Coronary artery (tissue), 2 donors: ENCODE measurements around the gene CTDP1.

Experiments used
- DNase-seq: peaks from one replicate; pipeline ENCODE4 v3.0.0-alpha.2; 2017; ENCODE audit warnings: low spot score
- H3K27ac ChIP-seq, 2 donors: fragments of 200-600 bp; sonication (generic); one replicate each; pipeline ENCODE4 v1.5.1; 2016 to 2019
- H3K4me3 ChIP-seq: fragments of 200-600 bp; sonication (generic); 2 replicates; pipeline ENCODE4 v1.5.1; 2016; ENCODE audit warnings: mild to moderate bottlenecking, moderate library complexity
- TF ChIP-seq, protein P1 (sequence below): fragments of 200-600 bp; sonication (generic); IDR thresholded peaks from one replicate; pipeline ENCODE4 v1.5.1; 2019; ENCODE audit warnings: antibody characterized with exemption

The CTDP1 gene

DNA sequence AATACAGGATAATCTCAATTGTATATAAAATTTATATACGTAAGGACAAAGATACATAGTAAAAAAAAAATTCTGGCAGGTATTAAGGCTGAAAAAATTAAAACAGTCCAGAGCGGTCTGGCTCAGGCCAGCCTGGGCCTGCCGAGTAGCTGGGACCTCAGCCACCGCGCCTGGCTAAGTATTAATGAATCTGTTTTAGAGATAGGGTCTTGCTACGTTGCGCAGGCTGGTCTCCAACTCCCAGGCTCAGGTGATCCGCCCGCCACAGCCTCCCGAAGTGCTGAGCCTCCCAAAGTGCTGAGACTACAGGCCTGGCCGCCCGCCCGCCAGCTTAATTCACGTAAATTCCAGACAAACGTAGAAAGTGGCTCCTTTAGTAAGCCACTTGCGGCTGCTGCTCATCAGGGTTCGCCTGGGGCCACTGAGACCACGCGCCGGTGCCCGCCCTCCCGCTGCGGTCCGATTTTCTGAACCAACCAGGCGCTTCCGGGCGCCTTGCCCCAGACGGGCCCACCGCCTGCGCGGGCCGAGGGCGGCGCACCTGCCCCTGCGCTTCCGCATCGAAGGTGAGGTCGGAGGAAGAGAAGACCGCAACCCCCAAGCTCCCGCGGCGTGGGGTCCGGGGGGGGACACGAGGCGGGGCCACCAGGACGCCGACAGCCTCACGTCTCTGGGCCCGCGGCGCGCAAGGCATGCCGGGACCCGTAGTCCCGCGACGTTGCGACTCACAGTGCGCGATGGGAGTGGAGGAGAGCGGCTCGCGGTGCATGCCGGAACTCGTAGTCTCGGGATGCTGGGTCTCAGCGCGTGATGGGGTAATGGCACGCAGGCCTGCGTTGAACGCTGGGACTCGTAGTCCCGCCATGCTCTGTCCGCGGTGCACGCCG lies 695 bp upstream of the CTDP1 start:
- TF ChIP-seq, protein P1, sequence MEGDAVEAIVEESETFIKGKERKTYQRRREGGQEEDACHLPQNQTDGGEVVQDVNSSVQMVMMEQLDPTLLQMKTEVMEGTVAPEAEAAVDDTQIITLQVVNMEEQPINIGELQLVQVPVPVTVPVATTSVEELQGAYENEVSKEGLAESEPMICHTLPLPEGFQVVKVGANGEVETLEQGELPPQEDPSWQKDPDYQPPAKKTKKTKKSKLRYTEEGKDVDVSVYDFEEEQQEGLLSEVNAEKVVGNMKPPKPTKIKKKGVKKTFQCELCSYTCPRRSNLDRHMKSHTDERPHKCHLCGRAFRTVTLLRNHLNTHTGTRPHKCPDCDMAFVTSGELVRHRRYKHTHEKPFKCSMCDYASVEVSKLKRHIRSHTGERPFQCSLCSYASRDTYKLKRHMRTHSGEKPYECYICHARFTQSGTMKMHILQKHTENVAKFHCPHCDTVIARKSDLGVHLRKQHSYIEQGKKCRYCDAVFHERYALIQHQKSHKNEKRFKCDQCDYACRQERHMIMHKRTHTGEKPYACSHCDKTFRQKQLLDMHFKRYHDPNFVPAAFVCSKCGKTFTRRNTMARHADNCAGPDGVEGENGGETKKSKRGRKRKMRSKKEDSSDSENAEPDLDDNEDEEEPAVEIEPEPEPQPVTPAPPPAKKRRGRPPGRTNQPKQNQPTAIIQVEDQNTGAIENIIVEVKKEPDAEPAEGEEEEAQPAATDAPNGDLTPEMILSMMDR: no peak

DNA sequence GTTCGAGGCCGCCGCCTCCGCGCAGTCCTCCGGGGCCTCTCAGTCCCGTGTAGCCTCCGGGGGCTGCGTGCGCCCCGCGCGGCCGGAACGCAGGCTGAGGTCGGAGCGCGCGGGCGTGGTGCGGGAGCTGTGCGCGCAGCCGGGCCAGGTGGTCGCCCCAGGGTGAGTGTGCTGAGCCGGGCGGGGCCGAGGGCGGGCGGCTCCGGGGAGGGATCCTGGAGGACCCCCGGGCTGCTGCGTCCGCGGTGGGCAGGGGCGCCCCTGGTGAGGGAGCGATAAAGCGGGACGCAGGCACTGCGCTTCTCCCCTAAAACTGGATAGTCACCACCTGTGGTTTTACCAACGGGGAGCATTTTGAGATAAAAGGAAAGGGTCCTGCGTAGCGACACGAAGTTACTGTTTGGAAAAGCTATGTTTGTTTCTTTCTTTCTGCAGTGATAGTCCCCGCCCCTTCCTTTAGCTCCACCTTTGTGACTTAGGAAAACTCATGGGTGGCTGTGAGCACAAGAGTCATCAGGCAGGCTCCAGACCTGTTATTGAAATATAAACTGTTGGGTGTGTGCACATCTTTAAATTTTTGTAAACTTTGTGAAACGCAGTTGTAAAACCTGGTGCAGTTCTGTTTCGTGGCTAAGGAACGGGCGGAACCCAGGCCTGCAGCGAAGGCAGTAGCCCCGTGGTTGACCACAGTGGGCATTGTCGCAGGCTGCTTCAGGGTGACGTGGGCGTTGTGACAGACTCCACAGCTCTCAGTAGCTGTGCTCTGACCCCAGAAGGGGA lies 687 bp downstream of the CTDP1 start:
- Histone ChIP-seq H3K27ac (peak overlapping the region; percentile 96 to 100), H3K4me3 (peak overlapping the region; percentile 97)
- TF ChIP-seq, protein P1: no peak
- DNase-seq: no peak

More for the DNA sequence above, 695 bp upstream of the CTDP1 start:
- Histone ChIP-seq H3K4me3 (peak overlapping the region; percentile 97), H3K27ac (peak overlapping the region; percentile 96 to 100)
- DNase-seq: peak; percentile 99

DNA sequence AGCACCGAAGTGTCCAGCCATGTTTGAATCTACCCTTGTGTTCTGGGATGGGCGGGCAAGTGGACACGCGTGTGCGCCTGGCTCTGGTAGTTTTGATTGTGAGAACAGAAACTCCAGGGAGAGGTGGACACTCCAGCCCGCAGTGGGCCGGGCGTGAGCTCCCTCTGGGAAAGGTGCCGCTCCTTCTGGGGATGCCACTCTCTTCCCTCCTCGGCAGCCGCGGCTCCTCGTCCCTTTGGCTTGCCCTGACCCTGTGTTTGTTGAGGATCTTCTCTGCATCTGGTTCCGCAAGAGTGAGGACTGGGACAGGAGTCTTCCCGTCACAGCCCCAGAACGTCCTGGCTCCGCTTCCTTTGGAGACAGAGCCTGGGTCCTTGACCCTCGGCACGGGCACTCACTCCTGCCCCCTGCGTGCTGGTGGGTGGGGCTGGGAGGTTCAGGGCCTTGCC lies 1.3 kb downstream of the CTDP1 start:
- TF ChIP-seq, protein P1: no peak
- H3K27ac ChIP-seq: no peak overlapping the region

DNA sequence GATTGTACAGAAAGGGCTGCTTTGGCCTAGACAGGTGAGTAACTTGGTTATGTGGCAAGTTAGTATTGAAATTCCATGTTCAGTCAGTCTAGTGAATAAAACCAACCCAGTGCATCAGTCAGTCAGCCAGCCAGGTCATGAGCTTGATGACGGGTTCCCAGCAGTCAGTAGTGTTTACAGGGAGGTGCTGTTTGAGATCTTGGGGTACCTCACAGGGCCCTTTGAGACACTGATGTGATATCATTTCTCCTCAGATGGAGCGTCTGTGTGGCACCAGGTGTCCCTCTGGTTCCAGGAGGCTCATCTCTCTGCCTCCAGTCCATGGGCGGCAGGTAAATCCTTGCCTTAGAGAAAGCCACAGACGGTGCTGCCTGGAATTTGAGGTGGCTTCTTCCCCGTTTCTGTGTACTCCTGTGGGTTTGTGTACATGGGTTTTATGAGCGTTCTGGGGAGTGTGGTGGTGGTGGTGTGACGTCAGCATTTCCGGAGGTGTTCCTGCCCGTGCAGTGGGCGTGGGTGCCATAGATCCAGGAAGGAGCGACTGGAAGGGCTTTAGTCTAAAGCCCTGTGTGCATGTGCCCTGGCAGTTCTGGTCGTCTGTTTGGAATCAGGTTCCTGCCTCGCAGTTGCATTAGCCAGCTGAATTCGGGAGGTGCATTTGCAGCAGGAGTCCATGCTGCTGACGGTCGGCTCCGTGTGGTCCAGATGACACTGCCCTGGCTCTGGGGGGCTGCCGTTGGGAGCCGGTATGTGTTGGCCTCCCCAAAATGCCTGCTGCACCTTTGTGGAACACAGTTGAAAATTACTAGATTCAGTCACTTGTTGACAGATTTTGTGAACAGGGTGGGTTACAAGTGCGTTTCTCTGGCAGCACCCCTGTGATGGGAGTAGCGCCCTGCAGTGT lies 2.1 kb downstream of the CTDP1 start:
- Histone ChIP-seq H3K27ac (no peak overlapping the region), H3K4me3 (peak overlapping the region; percentile 97)
- no peak for DNase-seq

More for the DNA sequence above, 1.3 kb downstream of the CTDP1 start:
- no peak for DNase-seq
- H3K4me3 ChIP-seq: peak overlapping the region; percentile 97

DNA sequence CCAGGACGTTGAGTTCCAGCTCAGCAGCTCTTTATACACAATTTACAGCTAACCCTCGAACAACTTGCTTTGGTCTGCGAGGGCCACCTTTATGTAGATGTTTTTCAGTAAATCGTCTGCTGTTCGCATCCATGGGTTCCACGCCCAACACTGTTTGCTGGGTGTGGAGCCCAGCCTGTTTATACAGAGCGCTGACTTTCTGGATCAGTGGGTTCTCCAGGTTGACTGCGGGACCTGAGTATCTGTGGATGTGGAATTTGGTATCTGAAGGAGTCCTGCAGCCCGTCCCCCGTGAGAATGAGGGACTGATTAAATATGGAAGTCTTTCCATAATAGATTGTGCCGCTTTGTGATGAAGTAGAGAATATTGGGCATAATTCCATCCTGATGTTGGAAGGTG lies 2.9 kb downstream of the CTDP1 start:
- TF ChIP-seq, protein P1: no peak
- H3K27ac ChIP-seq: no peak overlapping the region
- no peak overlapping the region for H3K4me3 ChIP-seq
- DNase-seq: no peak

More for the DNA sequence above, 2.1 kb downstream of the CTDP1 start:
- TF ChIP-seq, protein P1: no peak

DNA sequence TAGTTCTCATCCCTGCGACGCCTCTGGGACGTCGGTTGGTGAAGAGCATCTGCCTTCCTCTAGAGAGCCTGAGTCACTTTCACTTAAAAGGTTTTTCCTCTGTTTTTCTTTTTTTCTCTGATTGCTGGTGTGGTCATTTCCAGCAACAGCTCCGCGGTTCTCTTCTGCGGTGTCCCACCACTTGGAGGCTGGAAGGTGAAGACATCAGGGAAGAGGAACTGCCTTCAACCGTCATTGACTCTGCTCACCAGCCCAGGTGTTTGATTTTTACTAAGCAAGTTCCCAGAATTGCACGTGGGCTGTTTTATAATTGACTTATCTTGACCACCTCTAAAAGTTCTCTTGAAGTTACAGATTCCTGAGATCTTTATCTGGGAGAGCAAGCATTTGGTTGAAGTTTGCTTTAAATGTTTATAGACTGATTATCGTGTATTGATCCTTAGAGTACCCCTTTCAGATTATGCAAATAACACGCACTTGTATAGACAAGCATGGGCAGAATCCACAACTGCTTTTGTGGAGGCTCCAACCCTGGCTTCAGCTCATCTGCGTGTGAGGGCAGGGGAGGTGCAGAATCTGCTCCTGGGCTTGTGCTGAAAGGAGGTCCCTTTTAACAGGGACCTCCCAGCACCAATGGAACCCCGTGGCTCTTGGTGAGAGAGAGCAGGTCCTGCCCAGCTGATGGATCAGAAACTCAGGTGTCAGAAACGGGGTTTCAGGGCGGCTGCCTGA lies 3.5 kb downstream of the CTDP1 start:
- TF ChIP-seq, protein P1: no peak
- DNase-seq: no peak
- H3K27ac ChIP-seq: no peak overlapping the region
- no peak overlapping the region for H3K4me3 ChIP-seq
